Stimulated activated CD8-positive, alpha-beta memory T cell treated with anti-CD3 and anti-CD28 coated beads, Interleukin-15, amount 100 ng/mL, for 48 hours (primary cell): ENCODE results near the gene CAVIN1.
"Not testable (repeated sequence)": the region's sequence is repeated elsewhere in the genome, so short reads cannot be mapped to it uniquely, and the experiment has no call there.

Experiments used
- DNase-seq, 2 donors: peaks; one replicate each; pipeline ENCODE4 v3.0.0-alpha.2; 2020; ENCODE audit warnings: low read depth in 2 of 2

CAVIN1 gene

DNA sequence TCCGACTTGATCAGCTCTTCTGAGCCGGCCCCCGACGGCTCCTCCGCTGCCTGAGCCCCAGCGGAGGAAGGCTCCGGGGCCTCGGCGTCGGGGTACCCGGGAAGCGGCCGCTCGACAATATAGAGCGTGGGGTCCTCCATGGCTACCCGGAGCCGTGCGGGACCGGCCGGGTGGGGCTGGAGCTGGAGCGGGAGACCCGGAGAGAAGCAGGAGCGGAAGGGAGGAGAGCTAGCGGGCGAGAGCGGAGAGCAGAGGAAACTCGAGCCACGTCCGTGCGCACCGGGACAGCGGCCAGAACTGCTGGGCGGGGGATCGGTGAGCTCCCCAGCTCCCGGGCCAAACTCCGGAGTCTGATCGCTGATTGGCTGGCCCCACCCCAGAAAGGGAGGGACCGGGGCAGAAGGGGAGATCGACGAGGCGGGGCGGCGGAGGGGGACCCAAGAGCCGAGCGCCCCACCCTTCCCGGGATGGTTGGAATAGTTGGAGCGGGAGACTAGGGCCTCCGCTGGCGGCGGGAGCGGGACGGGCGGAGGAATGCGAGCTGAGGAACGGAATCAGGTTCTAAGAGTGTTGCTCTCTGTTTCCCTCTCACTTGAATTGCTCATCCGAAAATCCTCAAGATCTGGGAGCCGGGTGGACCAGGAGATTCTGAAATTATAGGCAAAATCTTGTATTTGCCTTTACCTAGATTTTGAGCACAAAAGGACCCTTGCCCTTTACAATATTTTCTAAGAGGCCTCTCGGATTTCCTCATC is at the start of gene CAVIN1:
TSS of gene CAVIN1 (minus strand) at position 299 of the 755 bp plus-strand sequence. CDS start at position 140, 159 bp downstream.
- DNase-seq: peak in 1 of 2 donors; percentile 16

DNA sequence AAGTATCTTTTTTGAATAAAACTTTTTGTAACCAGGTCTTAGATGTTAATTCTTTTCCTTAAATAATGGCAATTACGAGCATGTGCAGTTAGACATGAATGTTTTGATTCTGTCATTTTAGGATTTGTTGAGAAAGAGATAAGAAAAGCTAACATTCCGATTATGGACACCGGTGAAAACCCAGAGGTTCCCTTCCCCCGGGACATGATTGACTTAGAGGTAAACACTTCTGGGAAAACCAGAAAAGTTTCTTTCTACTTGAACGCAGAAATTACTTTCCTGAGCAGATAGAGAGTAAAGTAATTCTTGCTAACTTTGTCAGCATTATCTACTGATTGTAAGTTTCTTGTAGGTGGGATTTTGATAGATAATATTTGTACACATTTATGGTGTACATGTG is 44.8 kb upstream of the CAVIN1 start:
- no peak for DNase-seq

DNA sequence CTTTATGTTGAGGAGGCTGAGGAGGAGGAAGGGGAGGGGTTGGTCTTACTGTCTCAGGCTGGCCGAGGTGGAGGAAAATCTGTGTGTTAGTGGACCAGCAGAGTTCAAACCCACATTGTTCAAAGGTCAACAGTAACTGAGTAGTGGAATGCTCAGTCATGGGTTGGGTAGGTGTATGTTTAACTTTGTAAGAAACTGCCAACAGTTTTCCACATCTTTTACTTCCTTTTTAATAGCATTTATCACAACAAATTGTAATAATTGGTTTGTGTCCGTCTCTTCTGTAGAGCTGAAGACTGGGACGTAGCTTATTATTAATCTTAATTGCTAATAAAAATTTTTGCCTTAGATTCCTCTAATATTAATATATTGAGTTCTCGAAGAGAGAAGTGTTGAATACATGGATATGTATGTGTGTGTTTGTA is 40.9 kb upstream of the CAVIN1 start:
- DNase-seq: no peak

- no peak for DNase-seq
Measured at GRCh38 chr17:42460371-42460770, 37.3 kb upstream of the CAVIN1 start.

DNA sequence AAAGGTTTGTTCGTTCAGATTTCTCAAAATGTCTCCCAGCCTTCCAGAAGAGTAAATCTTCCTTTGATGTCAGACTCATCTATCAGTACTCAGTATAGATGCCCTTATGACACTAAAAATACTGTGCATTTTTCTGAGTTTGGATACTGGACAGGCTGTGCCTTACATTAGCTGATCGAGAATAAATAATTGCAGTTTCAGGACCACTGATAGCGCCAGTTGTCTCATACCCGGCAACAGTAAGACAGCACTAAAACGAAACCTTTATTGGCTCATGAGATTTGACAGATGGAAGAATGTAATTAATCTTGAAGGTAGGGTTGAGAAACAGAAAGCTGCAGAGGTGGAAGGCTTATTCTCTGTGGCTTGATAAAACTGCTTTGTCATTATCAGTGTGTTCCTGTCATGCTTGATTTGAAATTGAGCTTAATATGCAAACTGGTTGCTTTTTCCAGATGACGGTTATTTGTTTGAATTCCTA is 36.8 kb upstream of the CAVIN1 start:
- no peak for DNase-seq

GRCh38 chr17:42459256-42459800 is 36.3 kb upstream of the CAVIN1 start:
- no peak for DNase-seq

DNA sequence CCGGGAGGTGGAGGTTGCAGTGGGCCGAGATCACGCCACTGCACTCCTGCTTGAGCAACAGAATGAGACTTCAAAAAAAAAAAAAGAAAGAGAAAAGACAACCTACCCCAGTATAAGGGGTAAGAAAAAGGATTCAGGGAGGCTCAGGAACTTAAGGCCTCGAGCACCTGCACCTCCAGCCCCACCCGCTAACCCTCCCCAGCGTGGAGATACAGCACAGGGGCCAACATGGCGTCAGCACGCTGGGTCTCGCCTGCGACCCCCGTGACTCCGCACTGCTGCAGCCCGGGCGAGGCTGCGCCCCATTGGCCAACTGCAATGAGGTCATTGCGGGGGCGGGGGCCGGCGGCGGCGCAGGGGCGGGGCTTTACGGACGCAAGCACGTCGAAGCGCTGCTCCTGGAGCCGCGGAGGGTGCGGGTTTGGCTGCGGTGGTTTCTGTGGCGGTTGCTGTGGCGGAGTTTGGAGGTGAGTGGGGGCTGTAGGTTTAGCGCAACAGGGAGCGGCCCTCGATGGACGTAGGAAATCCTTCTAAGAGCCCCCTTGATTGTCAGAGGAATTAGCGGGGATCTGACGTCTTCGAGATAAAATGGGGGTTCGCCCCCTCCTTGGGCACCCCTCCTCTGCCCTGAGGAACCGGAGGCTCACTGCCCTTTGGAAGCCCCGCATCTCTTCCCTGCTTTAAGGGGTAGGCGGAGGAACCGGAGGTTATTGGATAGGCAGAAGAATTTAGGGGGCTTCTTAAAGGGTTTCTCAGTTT is 35.6 kb upstream of the CAVIN1 start, which contains the start of gene ATP6V0A1:
TSS of gene ATP6V0A1 (plus strand) at position 382 of the 759 bp plus-strand sequence. CDS start 2,017 bp downstream, outside the sequence.
- peak; percentile 85 to 91 for DNase-seq

DNA sequence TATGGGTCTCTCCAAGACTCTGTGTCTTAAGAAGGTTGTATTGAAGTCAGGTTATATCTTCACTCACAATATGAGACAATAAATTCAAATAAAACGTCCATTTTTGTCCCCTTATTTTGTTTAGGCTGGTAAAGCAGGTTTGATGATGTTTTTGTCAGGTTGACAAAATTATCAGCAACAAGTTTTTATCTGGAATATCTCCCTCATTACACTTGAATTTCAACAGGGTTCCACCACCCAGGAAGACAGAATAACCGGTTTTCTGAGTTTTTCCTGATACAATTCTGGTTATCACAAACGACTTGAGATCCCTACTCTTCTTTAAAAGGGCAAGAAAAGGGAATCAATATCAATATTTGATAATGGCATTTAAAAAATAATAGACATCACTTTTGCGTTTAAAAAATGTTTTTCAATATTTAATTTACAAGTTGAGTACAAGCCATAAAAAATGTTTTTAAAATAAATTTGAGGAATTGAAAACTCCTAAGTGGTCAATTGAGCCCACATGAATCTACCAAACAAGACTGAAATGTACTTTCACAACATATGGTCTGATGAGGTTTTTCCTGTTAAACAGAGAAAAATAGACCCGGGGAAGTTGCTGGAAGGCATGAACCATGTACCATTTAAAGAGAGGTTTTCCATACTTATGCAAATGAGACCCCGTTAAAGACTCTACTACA is 34.2 kb upstream of the CAVIN1 start:
- DNase-seq: no peak

DNA sequence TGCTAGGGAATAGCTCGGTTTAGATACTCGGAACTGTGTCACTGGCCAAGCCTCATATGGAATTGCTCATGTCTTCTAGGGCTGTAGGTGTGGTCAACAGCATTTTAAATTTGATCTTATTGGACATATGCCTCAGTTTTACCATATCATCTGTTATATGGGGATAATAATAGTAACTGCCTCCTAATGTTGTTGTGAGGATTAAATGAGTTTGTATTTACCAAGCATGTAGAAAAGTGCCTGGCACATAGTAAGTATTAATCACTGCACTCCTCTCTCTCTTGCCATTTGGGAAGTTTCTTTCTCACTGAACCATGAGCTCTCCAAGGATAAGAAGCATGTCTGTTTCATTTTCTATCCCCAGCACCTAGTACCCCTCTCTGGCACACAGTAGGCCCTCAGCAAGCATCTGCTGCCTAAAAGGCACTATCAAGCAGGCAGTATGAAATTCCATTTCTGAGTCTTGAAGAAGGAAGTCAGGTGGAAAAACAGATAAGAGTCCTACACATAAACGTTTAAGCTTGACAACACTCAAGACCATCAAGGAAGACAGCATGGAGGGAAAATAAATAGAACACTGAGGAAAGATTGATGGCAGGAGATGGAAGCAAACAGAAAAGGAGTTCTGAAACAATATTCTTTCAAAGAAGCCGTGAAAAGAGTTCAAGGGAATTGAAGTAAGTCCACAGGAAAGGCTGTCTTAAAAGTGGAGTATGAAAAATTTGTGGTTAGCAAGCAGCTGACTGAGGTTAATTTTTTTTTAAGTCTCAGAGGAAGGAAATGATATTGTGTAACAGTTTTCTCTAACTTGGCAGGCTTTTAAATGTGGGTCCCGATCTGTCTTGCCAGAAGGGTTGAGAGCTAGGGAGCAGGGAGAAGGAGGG is 33.4 kb upstream of the CAVIN1 start:
- DNase-seq: no peak

- not testable (repeated sequence) for DNase-seq
Measured at GRCh38 chr17:42454987-42455386, 31.9 kb upstream of the CAVIN1 start.

DNA sequence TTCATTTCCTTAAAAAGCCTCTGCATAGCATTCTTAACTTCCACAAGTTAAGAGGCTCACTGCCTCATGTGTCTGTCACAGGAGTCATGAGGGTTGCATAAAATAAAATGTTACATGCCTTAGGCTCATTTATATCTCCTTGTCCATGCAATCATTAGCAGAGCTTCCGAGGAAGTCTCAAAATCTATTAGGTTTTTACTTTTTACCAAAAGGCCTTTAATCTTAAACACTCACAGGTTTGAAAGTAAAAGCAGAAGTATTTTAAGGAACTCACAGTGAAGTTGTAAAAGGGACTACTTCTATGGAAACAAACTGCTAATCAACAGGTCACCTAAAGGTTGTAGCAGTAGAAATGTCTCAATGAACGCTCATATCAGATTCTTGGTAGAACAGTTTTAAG is 30.4 kb upstream of the CAVIN1 start:
- no peak for DNase-seq

DNA sequence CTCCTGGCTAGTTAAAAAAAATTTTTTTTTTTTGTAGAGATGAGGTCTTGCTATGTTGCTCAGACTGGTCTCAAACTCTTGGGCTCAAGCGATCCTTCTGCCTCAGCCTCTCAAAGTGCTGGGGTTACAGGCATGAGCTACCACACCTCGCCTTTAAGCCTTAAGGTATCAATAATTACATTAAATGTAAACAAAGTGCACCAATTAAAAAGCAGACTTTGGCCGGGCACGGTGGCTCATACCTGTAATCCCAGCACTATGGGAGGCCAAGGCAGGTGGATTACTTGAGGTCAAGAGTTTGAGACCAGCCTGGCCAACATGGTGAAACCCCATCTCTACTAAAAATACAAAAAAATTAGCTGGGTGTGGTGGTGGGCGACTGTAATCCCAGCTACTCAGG is 28.2 kb upstream of the CAVIN1 start:
- not testable (repeated sequence) for DNase-seq

- DNase-seq: not testable (repeated sequence)
Measured at GRCh38 chr17:42449838-42450237, 26.8 kb upstream of the CAVIN1 start.

GRCh38 chr17:42449176-42449575 is 26.1 kb upstream of the CAVIN1 start:
- DNase-seq: not testable (repeated sequence)

- no peak for DNase-seq
Measured at GRCh38 chr17:42442196-42442565, 19.1 kb upstream of the CAVIN1 start.

GRCh38 chr17:42441371-42442195 is 18.5 kb upstream of the CAVIN1 start:
- DNase-seq: no peak

- no peak for DNase-seq
Measured at GRCh38 chr17:42438600-42439567, 15.8 kb upstream of the CAVIN1 start.

DNA sequence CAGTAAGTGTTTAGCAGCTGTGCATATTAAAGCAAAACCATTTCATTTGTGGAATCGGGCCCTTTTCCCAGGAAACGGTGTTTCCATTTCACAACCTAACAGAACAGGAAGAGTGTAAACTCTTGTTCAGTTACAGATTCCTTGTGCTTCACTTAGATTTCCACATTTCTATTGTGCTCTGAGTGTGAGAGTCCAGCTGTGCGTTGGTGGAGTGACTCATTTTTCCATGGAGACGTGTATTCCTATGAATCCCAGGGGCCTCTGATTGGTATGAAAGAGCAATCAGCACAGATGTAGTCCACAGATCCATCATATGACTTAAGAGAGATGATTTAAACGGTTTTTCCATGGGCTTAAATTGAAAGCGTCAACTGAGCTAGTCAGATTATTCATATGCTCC is 13.3 kb upstream of the CAVIN1 start:
- DNase-seq: no peak

- no peak for DNase-seq
Measured at GRCh38 chr17:42431758-42432161, 8.7 kb upstream of the CAVIN1 start.
